Measurements from ENCODE around the gene LRRC32. TPM values are rescaled to one million over a fixed set of nuclear protein-coding genes. Genes with fewer than 3 reads are reported as not detected.

The LRRC32 gene
- total RNA-seq, 2 experiments from 2014 or later: 0.32 to 4.7 TPM

DNA sequence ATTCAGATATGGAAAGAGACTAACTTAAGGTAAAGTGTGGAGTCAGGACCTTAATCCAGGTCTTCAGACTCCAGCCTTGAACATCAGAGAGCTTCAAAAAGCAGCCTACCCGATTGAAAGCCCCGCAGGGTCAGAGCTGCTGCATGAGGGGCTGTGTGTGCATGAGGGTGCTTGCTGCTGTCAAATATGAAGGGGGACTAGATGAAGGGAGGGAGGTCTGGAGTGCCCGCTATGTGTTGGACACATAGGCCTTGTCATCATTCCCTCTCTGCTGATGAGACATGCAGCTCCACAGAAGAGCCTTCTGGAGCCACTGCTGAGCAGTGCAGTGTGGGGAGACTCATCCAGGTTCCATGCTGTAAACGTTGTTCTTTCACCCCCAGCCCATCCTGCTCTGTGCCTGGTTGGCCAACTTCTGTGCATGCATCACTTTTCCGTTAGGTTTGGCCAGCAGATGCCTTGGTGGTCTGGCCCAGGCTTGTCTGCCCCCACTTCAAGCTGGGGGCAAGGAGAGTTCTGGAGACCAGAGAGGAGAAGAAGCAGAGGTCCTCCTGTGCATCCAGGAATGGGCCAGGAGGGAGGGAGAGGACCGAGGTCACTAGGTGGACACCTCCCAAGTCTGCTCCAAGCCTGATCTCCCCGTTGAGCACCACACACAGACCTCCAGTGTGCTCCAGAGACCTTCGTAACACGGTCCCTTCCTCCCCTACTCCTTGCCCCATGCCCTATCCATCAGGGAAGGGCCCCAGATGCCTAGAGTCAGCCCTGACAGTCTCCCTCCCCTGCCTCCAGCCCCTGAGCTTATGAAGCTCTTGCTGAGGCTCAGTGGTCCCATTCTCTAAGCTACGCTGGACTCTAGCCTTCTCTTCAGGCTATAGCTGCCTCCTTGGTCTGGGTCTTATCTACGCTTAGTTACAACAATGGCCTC is 32.0 kb downstream of the LRRC32 start:
- Mint-ChIP-seq H3K9me3 (ENCODE audit: low read depth) (no peaks in the 10 kb centered on the region), H3K4me3 (no peak overlapping the region), H3K27me3 (peaks cover 53% of the 10 kb centered on the region), H3K4me1 (no peaks in the 10 kb centered on the region), H3K27ac (no peak overlapping the region), H3K36me3 (no peaks in the 10 kb centered on the region)
- ATAC-seq (no peak), DNase-seq (no peak)
- CTCF ChIA-PET: interaction anchor here (1.0 to 1.4 kb wide), 2 partner anchors 9 to 83 kb away, joined by 3 to 4 read pairs; no protein-coding TSS in a partner anchor

DNA sequence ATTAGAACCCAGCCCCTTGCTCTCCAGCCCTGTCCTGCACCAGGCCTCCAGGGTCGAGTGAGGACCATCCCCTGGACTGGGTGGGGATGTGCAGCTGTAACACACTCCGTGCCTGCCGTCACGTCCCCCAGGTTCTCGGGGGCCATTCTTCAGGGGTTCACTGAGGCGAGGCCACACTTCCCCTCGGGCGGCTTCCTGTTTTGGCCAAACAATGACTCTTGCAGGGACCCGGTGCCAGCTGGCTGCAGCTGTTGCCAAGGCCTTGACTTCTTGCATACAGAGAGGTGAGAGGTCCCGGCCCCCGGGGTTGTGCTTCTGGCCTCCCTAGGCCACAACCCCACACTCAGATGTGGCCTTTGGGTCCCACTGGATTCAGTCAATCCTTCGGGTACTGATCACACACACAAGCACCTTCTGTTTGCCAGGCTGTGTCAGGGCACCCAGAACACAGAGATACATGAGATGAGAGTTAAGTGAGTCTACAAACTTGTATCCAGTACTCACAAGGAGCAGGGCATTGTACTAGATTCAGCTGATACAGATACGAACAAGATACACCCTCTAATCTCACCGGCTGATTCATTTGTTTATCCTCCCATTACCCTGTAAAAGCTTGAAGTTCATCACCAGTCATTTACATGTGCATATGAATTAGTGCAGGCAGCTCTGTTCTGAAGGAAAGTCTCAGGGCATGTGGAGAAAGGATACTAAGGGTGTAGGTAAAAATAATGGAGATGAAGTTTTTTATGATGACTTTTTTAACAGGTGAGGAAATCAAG is 32.9 kb downstream of the LRRC32 start:
- DNase-seq (no peak), ATAC-seq (no peak)
- peaks cover 45% of the 10 kb centered on the region for H3K27me3 Mint-ChIP-seq
- no peaks in the 10 kb centered on the region for H3K4me1 Mint-ChIP-seq
- H3K9me3 Mint-ChIP-seq (ENCODE audit: low read depth): no peaks in the 10 kb centered on the region
- CTCF ChIA-PET: interaction anchor here (1.0 to 1.4 kb wide), 2 partner anchors 8 to 84 kb away, joined by 3 to 4 read pairs; no protein-coding TSS in a partner anchor
- H3K27ac Mint-ChIP-seq: no peak overlapping the region
- no peak overlapping the region for H3K4me3 Mint-ChIP-seq
- H3K36me3 Mint-ChIP-seq: no peaks in the 10 kb centered on the region

DNA sequence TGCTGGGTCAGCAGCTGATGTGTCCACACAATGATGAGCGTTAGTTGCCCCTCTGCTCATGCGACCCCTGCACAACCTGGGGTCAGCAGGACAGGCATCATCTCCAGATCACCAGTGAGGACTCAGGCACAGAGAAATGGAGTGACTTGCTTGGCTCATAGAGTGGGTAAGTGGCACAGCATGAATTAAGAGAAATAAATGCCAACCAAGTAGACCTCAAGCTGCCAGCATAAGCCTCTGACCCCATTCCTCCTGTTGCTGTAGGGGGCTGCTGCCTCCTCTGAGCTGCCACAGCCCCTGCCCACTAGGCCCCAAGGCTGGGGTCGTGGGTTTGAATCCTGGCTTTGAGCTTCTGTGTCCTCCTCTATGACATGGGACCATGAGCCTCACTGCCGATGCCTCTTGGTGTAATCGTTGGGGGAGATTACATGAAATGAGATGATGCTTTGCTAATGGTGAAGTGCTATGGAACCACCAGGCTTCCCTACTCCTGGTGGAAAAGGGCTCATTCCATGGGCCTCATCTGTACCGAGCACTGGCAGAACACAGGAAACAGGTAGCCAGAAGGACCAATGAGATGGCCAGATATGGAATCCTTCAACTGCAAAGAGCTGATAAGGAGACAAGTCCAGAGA is 33.6 kb downstream of the LRRC32 start:
- CTCF ChIA-PET: interaction anchor here (1.4 kb wide), 1 partner anchor 85 kb away, joined by 4 read pairs; no protein-coding TSS in a partner anchor
- no peak overlapping the region for H3K4me3 Mint-ChIP-seq
- H3K27ac Mint-ChIP-seq: no peak overlapping the region
- H3K27me3 Mint-ChIP-seq: peaks cover 39% of the 10 kb centered on the region
- peaks cover 3% of the 10 kb centered on the region for H3K4me1 Mint-ChIP-seq
- H3K9me3 Mint-ChIP-seq (ENCODE audit: low read depth): no peaks in the 10 kb centered on the region
- peaks cover under 1% of the 10 kb centered on the region for H3K36me3 Mint-ChIP-seq
- DNase-seq (no peak), ATAC-seq (no peak)

DNA sequence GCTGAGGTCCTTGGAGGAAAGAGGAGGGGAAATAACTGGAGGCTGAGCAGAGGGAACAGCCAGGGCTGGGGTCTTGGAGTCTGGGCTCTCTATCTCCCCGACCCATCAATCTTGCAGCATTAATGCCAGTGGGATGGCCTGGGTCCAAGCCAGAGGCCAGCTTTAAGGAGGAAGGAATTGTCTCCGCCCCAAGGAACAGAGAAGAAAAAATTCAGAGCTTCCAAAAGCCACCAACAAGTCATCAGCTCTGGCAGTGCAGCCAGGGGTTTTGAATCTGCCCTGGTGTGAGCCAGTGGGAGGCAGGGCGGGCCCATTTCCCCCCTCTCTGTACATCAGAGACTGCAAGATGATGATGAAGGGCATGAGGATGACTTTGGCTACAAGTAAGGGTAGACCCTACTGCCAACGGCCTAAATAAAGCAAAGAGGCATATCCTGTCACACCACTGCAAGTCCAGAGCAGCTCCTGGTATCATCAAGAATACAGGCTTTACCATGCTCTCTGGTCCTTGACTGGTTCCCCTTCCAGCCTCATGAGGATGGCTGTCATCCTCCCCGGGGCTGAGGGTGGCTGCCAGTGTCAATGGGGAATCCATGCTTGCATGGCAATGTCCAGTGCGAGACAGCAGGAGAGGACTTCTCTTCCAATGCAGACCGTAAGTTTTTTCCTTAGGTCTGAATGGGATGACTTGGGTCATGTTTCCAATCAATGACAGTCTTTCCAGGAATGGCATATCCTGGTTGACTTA is 34.4 kb downstream of the LRRC32 start:
- H3K9me3 Mint-ChIP-seq (ENCODE audit: low read depth): no peaks in the 10 kb centered on the region
- H3K27me3 Mint-ChIP-seq: peaks cover 36% of the 10 kb centered on the region
- H3K36me3 Mint-ChIP-seq: peaks cover 1% of the 10 kb centered on the region
- H3K4me3 Mint-ChIP-seq: no peak overlapping the region
- H3K27ac Mint-ChIP-seq: no peak overlapping the region
- H3K4me1 Mint-ChIP-seq: peaks cover 3% of the 10 kb centered on the region
- CTCF ChIA-PET: no interaction called here
- no peak for ATAC-seq
- no peak for DNase-seq

DNA sequence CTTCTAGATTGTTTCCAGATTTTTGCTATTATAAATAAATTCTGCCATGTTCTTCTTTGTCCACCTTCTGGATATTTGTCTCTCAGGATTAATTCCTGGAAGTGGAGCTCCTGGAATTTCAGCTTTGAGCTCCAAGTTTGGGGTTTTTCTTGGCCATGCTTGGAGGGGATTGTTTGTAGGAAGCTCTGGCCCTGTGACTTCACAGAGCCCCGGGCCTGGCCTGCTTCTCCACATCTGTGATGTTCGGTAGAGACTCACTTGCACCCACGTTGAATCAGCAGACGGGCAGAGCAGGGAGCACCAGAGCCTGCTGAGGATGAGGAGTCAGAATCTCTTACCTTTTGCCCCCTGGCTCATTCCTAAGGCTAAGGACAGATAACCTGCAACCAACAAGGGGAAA is 35.7 kb downstream of the LRRC32 start:
- peaks cover 10% of the 10 kb centered on the region for H3K4me1 Mint-ChIP-seq
- no peaks in the 10 kb centered on the region for H3K9me3 Mint-ChIP-seq (ENCODE audit: low read depth)
- H3K4me3 Mint-ChIP-seq: no peak overlapping the region
- ATAC-seq (no peak), DNase-seq (no peak)
- peaks cover 1% of the 10 kb centered on the region for H3K36me3 Mint-ChIP-seq
- peaks cover 37% of the 10 kb centered on the region for H3K27me3 Mint-ChIP-seq
- no peak overlapping the region for H3K27ac Mint-ChIP-seq
- CTCF ChIA-PET: no interaction called here

DNA sequence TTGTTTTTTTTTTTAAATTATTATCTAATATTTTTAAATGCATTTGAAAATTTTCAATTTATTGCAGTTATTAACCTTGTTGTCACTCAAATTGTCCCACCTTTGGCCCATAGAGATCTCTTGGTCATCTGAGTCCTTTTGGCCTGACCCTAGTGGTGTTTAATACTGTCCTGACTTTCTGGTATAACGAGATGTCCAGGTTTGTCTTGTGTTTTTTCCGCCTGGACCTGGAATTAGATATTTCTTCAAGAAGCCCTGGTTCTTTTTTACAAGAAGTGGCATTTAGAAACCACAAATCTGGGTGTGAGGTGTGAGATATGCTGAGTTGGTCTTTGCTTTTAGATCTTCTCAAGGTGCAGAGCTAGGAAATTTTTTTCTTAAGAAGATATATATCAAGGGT is 38.1 kb downstream of the LRRC32 start:
- Mint-ChIP-seq H3K4me3 (no peak overlapping the region), H3K27me3 (peaks cover 24% of the 10 kb centered on the region), H3K27ac (no peak overlapping the region), H3K36me3 (peaks cover 1% of the 10 kb centered on the region), H3K4me1 (peaks cover 33% of the 10 kb centered on the region), H3K9me3 (ENCODE audit: low read depth) (no peaks in the 10 kb centered on the region)
- DNase-seq (no peak), ATAC-seq (no peak)
- CTCF ChIA-PET: interaction anchor here (0.5 kb wide), 1 partner anchor 235 kb away, joined by 3 read pairs; no protein-coding TSS in a partner anchor

DNA sequence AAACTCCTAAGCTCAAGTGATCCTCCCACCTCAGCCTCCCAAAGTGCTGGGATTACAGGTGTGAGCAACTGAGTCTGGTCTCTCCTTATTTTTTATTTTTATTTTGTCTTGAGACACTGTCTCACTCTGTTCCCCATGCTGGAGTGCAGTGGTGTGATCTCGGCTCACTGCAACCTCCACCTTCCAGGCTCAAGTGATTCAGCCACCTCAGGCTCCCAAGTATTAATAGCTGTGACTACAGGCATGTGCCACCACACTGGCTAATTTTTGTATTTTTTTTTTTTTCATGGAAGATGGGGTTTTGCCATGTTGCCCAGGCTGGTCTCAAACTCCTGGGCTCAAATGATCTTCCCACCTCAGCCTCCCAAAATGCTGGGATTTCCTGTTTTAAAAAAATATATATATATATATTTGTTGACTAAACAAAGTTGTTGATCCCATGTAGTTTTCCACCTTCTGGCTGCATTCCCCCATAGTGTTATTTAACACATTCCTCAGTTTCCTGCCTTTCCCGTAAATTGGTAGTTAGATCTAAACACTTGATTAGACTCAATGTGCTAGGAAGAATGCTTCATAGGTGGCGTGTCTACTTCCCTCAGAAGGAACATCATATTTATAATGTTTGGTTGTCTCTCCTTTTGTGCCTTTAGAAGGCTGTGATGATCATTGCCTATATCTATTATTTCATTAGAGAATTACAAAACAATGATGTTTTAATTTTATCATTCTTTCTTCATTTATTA is 38.8 kb downstream of the LRRC32 start:
- CTCF ChIA-PET: no interaction called here
- no peak for ATAC-seq
- peaks cover 1% of the 10 kb centered on the region for H3K36me3 Mint-ChIP-seq
- H3K4me1 Mint-ChIP-seq: peaks cover 40% of the 10 kb centered on the region
- DNase-seq: no peak
- H3K27ac Mint-ChIP-seq: no peak overlapping the region
- peaks cover 24% of the 10 kb centered on the region for H3K27me3 Mint-ChIP-seq
- no peak overlapping the region for H3K4me3 Mint-ChIP-seq
- H3K9me3 Mint-ChIP-seq (ENCODE audit: low read depth): no peaks in the 10 kb centered on the region

DNA sequence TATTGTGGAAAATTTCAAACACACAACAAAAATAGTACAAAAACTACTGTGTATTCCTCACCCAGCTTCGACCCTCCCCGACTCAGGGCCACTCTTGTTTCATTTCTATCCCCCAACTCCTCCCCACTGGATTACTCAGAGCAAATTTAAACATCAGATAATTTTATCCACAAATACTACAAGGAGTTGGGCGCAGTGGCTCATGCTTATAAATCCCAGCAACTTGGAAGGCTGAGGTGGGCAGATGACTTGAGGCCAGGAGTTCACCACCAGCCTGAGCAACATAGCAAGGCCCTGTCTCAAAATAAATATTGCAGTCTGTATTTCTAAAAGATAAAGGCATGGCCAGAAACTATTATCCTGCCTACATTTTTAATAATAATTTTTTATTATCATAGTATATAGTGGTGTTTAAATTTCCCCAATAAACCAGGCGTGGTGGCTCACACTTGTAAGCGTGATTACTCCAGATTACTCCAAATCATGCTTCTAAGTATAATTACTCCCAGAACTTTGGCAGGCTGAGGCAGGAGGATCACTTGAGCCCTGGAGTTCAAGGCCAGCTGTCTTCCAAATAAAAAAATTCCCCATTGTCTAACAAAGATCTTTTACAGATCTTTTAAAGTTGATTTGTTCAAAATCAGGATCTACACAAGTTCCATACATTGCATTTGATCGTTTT is 39.8 kb downstream of the LRRC32 start:
- CTCF ChIA-PET: interaction anchor here (0.6 kb wide), 1 partner anchor 182 kb away, joined by 3 read pairs; no protein-coding TSS in a partner anchor
- H3K36me3 Mint-ChIP-seq: peaks cover 6% of the 10 kb centered on the region
- no peak overlapping the region for H3K27ac Mint-ChIP-seq
- no peak for DNase-seq
- ATAC-seq: no peak
- peaks cover 2% of the 10 kb centered on the region for H3K9me3 Mint-ChIP-seq (ENCODE audit: low read depth)
- H3K4me1 Mint-ChIP-seq: peaks cover 50% of the 10 kb centered on the region
- peaks cover 27% of the 10 kb centered on the region for H3K27me3 Mint-ChIP-seq
- no peak overlapping the region for H3K4me3 Mint-ChIP-seq

DNA sequence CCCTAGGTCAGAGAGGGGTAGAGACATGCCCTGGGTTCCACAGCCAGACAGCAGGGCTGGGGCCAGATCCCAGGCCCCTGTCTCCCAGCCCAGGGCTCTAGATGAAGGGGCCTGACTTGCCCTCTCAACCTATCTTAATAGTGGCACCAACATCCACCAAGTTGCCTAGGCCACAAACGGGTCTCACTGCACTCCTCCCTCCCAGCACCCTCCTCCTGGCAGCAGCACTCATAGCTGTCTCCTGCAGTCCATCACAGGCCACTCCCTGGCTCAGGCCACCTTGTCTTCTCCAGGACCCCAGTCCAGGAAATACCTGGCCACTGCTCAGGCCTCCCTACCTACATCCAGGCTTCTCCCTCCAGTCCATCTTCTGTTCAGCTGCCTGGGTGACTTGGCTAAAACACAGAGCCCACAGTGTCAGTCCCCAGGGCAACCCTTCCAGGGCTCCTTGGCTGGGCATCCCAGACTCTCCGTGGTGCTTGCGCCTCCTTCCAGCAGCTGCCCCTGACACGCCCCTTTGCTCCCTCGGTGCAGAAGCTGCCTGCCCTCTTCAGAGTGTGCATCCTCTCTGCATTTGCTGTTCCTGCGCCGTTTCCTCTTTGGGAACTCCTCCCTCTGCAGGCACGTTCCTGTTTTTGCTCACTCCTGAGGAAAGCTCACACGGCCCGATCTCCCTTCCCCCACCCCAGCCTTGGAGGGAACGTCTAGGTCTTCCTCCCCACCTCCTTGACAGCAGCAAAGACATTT is 40.5 kb downstream of the LRRC32 start:
- Mint-ChIP-seq H3K4me1 (peaks cover 53% of the 10 kb centered on the region), H3K27ac (peak overlapping the region; percentile 61), H3K36me3 (peaks cover 11% of the 10 kb centered on the region), H3K27me3 (peaks cover 29% of the 10 kb centered on the region), H3K9me3 (ENCODE audit: low read depth) (peaks cover 7% of the 10 kb centered on the region), H3K4me3 (no peak overlapping the region)
- CTCF ChIA-PET: interaction anchor here (1.0 to 1.6 kb wide), 3 partner anchors 8 to 43 kb away, joined by 3 to 5 read pairs (median 4); no protein-coding TSS in a partner anchor
- DNase-seq (no peak), ATAC-seq (no peak)

DNA sequence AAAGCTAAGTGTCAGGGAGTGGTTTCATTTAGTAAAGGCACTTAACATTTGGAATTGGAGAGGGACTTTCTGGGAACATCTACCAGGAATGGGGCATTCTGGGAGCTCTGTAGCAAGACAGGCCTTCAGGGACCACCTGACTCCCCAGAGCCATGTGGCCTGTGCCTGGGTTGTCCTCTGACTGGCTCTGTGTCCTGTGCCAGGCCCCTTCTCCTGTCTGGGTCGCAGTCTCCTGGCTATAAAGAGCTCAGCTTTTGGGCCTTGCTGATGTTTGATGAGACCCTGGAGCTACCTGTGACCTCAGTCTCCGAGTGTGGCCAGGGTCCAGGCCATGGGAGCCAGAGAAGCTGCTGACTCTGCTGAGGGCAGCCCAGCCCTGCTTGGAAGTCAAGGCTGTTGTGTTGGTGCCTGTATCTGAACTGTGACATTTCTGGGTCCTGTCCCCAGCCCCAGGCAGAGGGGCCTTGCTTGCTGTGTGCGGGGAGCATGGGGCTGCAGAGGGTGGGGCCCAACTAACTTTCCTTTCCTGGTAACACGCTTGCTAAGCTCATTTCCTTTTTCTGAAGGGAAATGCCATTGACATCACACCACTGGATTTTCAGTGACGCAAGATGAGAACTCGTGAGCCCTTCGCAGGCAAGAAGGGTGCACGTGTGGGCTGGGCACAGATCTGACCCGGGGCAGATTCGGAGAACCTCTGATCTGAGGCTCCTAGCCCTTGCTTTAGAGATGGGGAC is 41.3 kb downstream of the LRRC32 start:
- Mint-ChIP-seq H3K9me3 (ENCODE audit: low read depth) (peaks cover 7% of the 10 kb centered on the region), H3K27me3 (peaks cover 28% of the 10 kb centered on the region), H3K4me3 (no peak overlapping the region), H3K36me3 (peaks cover 11% of the 10 kb centered on the region), H3K4me1 (peaks cover 53% of the 10 kb centered on the region), H3K27ac (peak overlapping the region; percentile 61)
- ATAC-seq (no peak), DNase-seq (no peak)
- CTCF ChIA-PET: interaction anchor here (1.0 to 1.6 kb wide), 3 partner anchors 9 to 43 kb away, joined by 3 to 5 read pairs (median 4); no protein-coding TSS in a partner anchor

All from activated CD8-positive, alpha-beta memory T cell treated with anti-CD3 and anti-CD28 coated beads, Interleukin-2, amount 10 ng/mL, durations not matched to agents 7 days and 5 days (primary cell).